ENCODE measurements around the gene PYURF.

- TF ChIP-seq BHLHE40 (IDR thresholded peaks at IDR 0.05; ENCODE audit: borderline replicate concordance) = no peak
- no peak for TF ChIP-seq ELF4 (IDR thresholded peaks at IDR 0.05)
- no peak for TF ChIP-seq FOXK2 (IDR thresholded peaks at IDR 0.05)
- TF ChIP-seq ARNT (IDR thresholded peaks at IDR 0.05) = no peak
- TF ChIP-seq FOXA1 (IDR thresholded peaks at IDR 0.05) = no peak
- no peak for TF ChIP-seq FOXM1 (IDR thresholded peaks at IDR 0.05; ENCODE audit: borderline replicate concordance)
- no peak for TF ChIP-seq SUZ12 (IDR thresholded peaks at IDR 0.05)
- no peak for TF ChIP-seq LEF1 (IDR thresholded peaks at IDR 0.05; ENCODE audit: borderline replicate concordance)
- TF ChIP-seq ZNF384 (IDR thresholded peaks at IDR 0.05) = no peak
- no peak for TF ChIP-seq L3MBTL2 (conservative IDR thresholded peaks at IDR 0.05)
- no peak for TF ChIP-seq SP1 (IDR thresholded peaks at IDR 0.05)
Observed at GRCh38 chr4:88489100-88489761, 34.3 kb downstream of the PYURF start.
